ENCODE measurements around the gene CYYR1. TPM values are rescaled to one million over a fixed set of nuclear protein-coding genes. Genes with fewer than 3 reads are reported as not detected.
A peak's percentile ranks its signal among the peaks of the same experiment; 100 is the strongest.

Gene CYYR1
- total and polyA plus RNA-seq, 2 experiments from 2014 or later = 0.19 TPM; not detected in 1

- no peaks in the 10 kb centered on the region for H3K36me3 ChIP-seq (ENCODE audit: low read depth)
- H3K9me3 ChIP-seq (ENCODE audit: low read depth) = no peaks in the 10 kb centered on the region
- in situ Hi-C loops (cut with MboI) = no loop called here
- H3K79me2 ChIP-seq (ENCODE audit: insufficient read depth) = no peaks in the 10 kb centered on the region
- peaks cover 12% of the 10 kb centered on the region; the same call in 1 of the 2 replicates for H3K4me1 ChIP-seq (ENCODE audit: insufficient read depth)
- no peak overlapping the region for H2AFZ ChIP-seq
- no peaks in the 10 kb centered on the region for H4K20me1 ChIP-seq (ENCODE audit: insufficient read depth)
- no peaks in the 10 kb centered on the region for H3F3A ChIP-seq (ENCODE audit: insufficient read depth)
- H3K27me3 ChIP-seq (replicated peaks; ENCODE audit: insufficient read depth) = no peaks in the 10 kb centered on the region
- TF ChIP-seq EZH2phosphoT487 (IDR thresholded peaks at IDR 0.05; ENCODE audit: insufficient read depth, low read depth) (no peak), EZH2 (IDR thresholded peaks at IDR 0.05; ENCODE audit: insufficient read depth, poor library complexity, severe bottlenecking) (no peak)
- no peak overlapping the region for H3K9ac ChIP-seq
- H3K4me3 ChIP-seq = no peak overlapping the region
- no peak overlapping the region for H3K4me2 ChIP-seq (ENCODE audit: unreplicated experiment)
- WGBS, 2 experiments (ENCODE audit: low coverage in 1 of 2, low lambda C conversion rate in 2 of 2, missing lambda C conversion rate in 2 of 2) = 0% methylated on average over 1 of the region's 1 CpG
- no peaks in the 10 kb centered on the region for H3K9me2 ChIP-seq (ENCODE audit: insufficient read depth)
- H3K27ac ChIP-seq = no peak overlapping the region
- DNase-seq = peak; percentile 85
These were observed 66.1 kb downstream of the CYYR1 start for GRCh38 chr21:26506956-26507355.

- H3K9me3 ChIP-seq (ENCODE audit: low read depth) = no peaks in the 10 kb centered on the region
- H3F3A ChIP-seq (ENCODE audit: insufficient read depth) = no peaks in the 10 kb centered on the region
- no peaks in the 10 kb centered on the region for H3K9me2 ChIP-seq (ENCODE audit: insufficient read depth)
- no peak for TF ChIP-seq EZH2 (IDR thresholded peaks at IDR 0.05; ENCODE audit: insufficient read depth, poor library complexity, severe bottlenecking)
- no peak for TF ChIP-seq EZH2phosphoT487 (IDR thresholded peaks at IDR 0.05; ENCODE audit: insufficient read depth, low read depth)
- DNase-seq = no peak
- no peak overlapping the region for H3K4me2 ChIP-seq (ENCODE audit: unreplicated experiment)
- peaks cover 12% of the 10 kb centered on the region; the same call in 1 of the 2 replicates for H3K4me1 ChIP-seq (ENCODE audit: insufficient read depth)
- H3K9ac ChIP-seq = no peak overlapping the region
- H3K4me3 ChIP-seq = no peak overlapping the region
- no peak overlapping the region for H3K27ac ChIP-seq
- H2AFZ ChIP-seq = no peak overlapping the region
- H3K36me3 ChIP-seq (ENCODE audit: low read depth) = no peaks in the 10 kb centered on the region
- no peaks in the 10 kb centered on the region for H4K20me1 ChIP-seq (ENCODE audit: insufficient read depth)
- in situ Hi-C loops (cut with MboI) = no loop called here
- WGBS, 2 experiments (ENCODE audit: low coverage in 1 of 2, low lambda C conversion rate in 2 of 2, missing lambda C conversion rate in 2 of 2) = 95 to 98% methylated on average over 1 of the region's 1 CpG
- H3K79me2 ChIP-seq (ENCODE audit: insufficient read depth) = no peaks in the 10 kb centered on the region
- H3K27me3 ChIP-seq (replicated peaks; ENCODE audit: insufficient read depth) = no peaks in the 10 kb centered on the region
These were observed 67.9 kb downstream of the CYYR1 start for GRCh38 chr21:26505211-26505610.

- Histone ChIP-seq H3F3A (ENCODE audit: insufficient read depth) (no peaks in the 10 kb centered on the region), H3K4me2 (ENCODE audit: unreplicated experiment) (no peak overlapping the region), H3K36me3 (ENCODE audit: low read depth) (no peaks in the 10 kb centered on the region), H3K9me2 (ENCODE audit: insufficient read depth) (no peaks in the 10 kb centered on the region), H3K9ac (no peak overlapping the region), H3K4me1 (ENCODE audit: insufficient read depth) (peaks cover 12% of the 10 kb centered on the region; the same call in 1 of the 2 replicates), H3K27me3 (replicated peaks; ENCODE audit: insufficient read depth) (no peaks in the 10 kb centered on the region), H3K27ac (no peak overlapping the region), H3K79me2 (ENCODE audit: insufficient read depth) (no peaks in the 10 kb centered on the region), H3K4me3 (no peak overlapping the region), H2AFZ (no peak overlapping the region), H3K9me3 (ENCODE audit: low read depth) (no peaks in the 10 kb centered on the region), H4K20me1 (ENCODE audit: insufficient read depth) (no peaks in the 10 kb centered on the region)
- DNase-seq = no peak
- 8 to 10% methylated on average over 2 of the region's 2 CpGs for WGBS, 2 experiments (ENCODE audit: low coverage in 1 of 2, low lambda C conversion rate in 2 of 2, missing lambda C conversion rate in 2 of 2)
- TF ChIP-seq EZH2phosphoT487 (IDR thresholded peaks at IDR 0.05; ENCODE audit: insufficient read depth, low read depth) = no peak
- no peak for TF ChIP-seq EZH2 (IDR thresholded peaks at IDR 0.05; ENCODE audit: insufficient read depth, poor library complexity, severe bottlenecking)
- in situ Hi-C loops (cut with MboI) = no loop called here
These were observed 69.7 kb downstream of the CYYR1 start for GRCh38 chr21:26503414-26503813.

- TF ChIP-seq EZH2 (IDR thresholded peaks at IDR 0.05; ENCODE audit: insufficient read depth, poor library complexity, severe bottlenecking) (no peak), EZH2phosphoT487 (IDR thresholded peaks at IDR 0.05; ENCODE audit: insufficient read depth, low read depth) (no peak)
- Histone ChIP-seq H4K20me1 (ENCODE audit: insufficient read depth) (no peaks in the 10 kb centered on the region), H3F3A (ENCODE audit: insufficient read depth) (no peaks in the 10 kb centered on the region), H3K27ac (no peak overlapping the region), H3K27me3 (replicated peaks; ENCODE audit: insufficient read depth) (no peaks in the 10 kb centered on the region), H3K4me2 (ENCODE audit: unreplicated experiment) (no peak overlapping the region), H3K36me3 (ENCODE audit: low read depth) (no peaks in the 10 kb centered on the region), H3K9me2 (ENCODE audit: insufficient read depth) (no peaks in the 10 kb centered on the region), H3K79me2 (ENCODE audit: insufficient read depth) (no peaks in the 10 kb centered on the region), H3K9ac (no peak overlapping the region), H3K4me1 (ENCODE audit: insufficient read depth) (peaks cover 4% of the 10 kb centered on the region; the same call in 1 of the 2 replicates), H2AFZ (no peak overlapping the region), H3K4me3 (no peak overlapping the region), H3K9me3 (ENCODE audit: low read depth) (no peaks in the 10 kb centered on the region)
- 69 to 73% methylated on average over 3 of the region's 3 CpGs for whole genome bisulfite sequencing, 2 experiments (ENCODE audit: low coverage in 1 of 2, low lambda C conversion rate in 2 of 2, missing lambda C conversion rate in 2 of 2)
- no peak for DNase-seq
- in situ Hi-C loops (cut with MboI) = no loop called here
These were observed 71.5 kb downstream of the CYYR1 start for GRCh38 chr21:26501495-26502021.

GRCh38 chr21:26499495-26499894, 73.6 kb downstream of the CYYR1 start:
- TF ChIP-seq EZH2 (IDR thresholded peaks at IDR 0.05; ENCODE audit: insufficient read depth, poor library complexity, severe bottlenecking) (no peak), EZH2phosphoT487 (IDR thresholded peaks at IDR 0.05; ENCODE audit: insufficient read depth, low read depth) (no peak)
- in situ Hi-C loops (cut with MboI) = no loop called here
- Histone ChIP-seq H3K4me1 (ENCODE audit: insufficient read depth) (no peaks in the 10 kb centered on the region), H4K20me1 (ENCODE audit: insufficient read depth) (no peaks in the 10 kb centered on the region), H3K4me3 (no peak overlapping the region), H3K27ac (no peak overlapping the region), H3K9me2 (ENCODE audit: insufficient read depth) (no peaks in the 10 kb centered on the region), H3K27me3 (replicated peaks; ENCODE audit: insufficient read depth) (no peaks in the 10 kb centered on the region), H3F3A (ENCODE audit: insufficient read depth) (no peaks in the 10 kb centered on the region), H3K9ac (no peak overlapping the region), H3K79me2 (ENCODE audit: insufficient read depth) (no peaks in the 10 kb centered on the region), H3K9me3 (ENCODE audit: low read depth) (no peaks in the 10 kb centered on the region), H3K4me2 (ENCODE audit: unreplicated experiment) (no peak overlapping the region), H3K36me3 (ENCODE audit: low read depth) (no peaks in the 10 kb centered on the region), H2AFZ (no peak overlapping the region)
- DNase-seq = no peak
